ENCODE measurements around the gene ACTBL2.

- TF ChIP-seq CTCF (IDR thresholded peaks at IDR 0.05; ENCODE audit: low read length): no peak
- no peak for TF ChIP-seq EZH2 (IDR thresholded peaks at IDR 0.05; ENCODE audit: borderline replicate concordance, low read length)
Measured at GRCh38 chr5:57448751-57449150, 33.9 kb downstream of the ACTBL2 start.
